Endothelial cell of umbilical vein (primary cell): Measurements from ENCODE around the gene CATSPER4.

ENCODE experiments used
- CTCF ChIP-seq, 2 donors: IDR thresholded peaks; 1 replicate in 1 of 2; 2 replicates in 1 of 2; pipeline ENCODE4 v1.5.1; 2011; ENCODE audit warnings: low read length in 2 of 2, mild to moderate bottlenecking in 2 of 2, moderate library complexity in 2 of 2, control low read depth in 1 of 2, inconsistent platforms in 1 of 2, low read depth in 1 of 2; ENCODE audit not compliant: insufficient read depth in 1 of 2; ENCODE audit errors: extremely low read depth in 1 of 2
- EZH2 ChIP-seq: IDR thresholded peaks from 2 replicates; pipeline ENCODE4 v1.6.1; 2012; ENCODE audit warnings: borderline replicate concordance, low read depth, mild to moderate bottlenecking, moderate library complexity, low read length, inconsistent platforms; ENCODE audit not compliant: severe bottlenecking
- FOS ChIP-seq: IDR thresholded peaks from 2 replicates; pipeline ENCODE4 v1.6.1; 2011; ENCODE audit warnings: mild to moderate bottlenecking, low read length, moderate library complexity, borderline replicate concordance; ENCODE audit not compliant: insufficient read depth
- GATA2 ChIP-seq: IDR thresholded peaks from 2 replicates; pipeline ENCODE4 v1.7.0; 2011; ENCODE audit warnings: low read depth, mild to moderate bottlenecking, moderate library complexity, mixed read lengths, low read length; ENCODE audit not compliant: insufficient read length, insufficient read depth
- JUN ChIP-seq: IDR thresholded peaks from 2 replicates; pipeline ENCODE4 v1.6.1; 2011; ENCODE audit warnings: borderline replicate concordance, low read depth; ENCODE audit not compliant: insufficient read length, insufficient read depth
- MAX ChIP-seq: IDR thresholded peaks from 2 replicates; pipeline ENCODE4 v1.6.1; 2011; ENCODE audit not compliant: insufficient read depth, insufficient read length
- MYC ChIP-seq: IDR thresholded peaks from one replicate; pipeline ENCODE4 v1.6.1; 2011; ENCODE audit warnings: mild to moderate bottlenecking, low read depth, low read length
- POLR2A ChIP-seq: IDR thresholded peaks from 2 replicates; pipeline ENCODE4 v1.6.1; 2012; ENCODE audit warnings: low read depth, mild to moderate bottlenecking, control low read depth, low read length
- POLR2AphosphoS5 ChIP-seq: IDR thresholded peaks from 2 replicates; pipeline ENCODE4 v1.6.1; 2012; ENCODE audit warnings: low read depth, mild to moderate bottlenecking, control low read depth, low read length, moderate library complexity; ENCODE audit not compliant: insufficient read depth

GRCh38 chr1:26169669-26170471 is 20.5 kb upstream of the CATSPER4 start, which contains the start of gene ZNF593:
- TF ChIP-seq MAX = peak; percentile 76
- TF ChIP-seq JUN = peak; percentile 82
- peak; percentile 92 for TF ChIP-seq POLR2AphosphoS5
- TF ChIP-seq EZH2 = no peak
- TF ChIP-seq CTCF (IDR thresholded peaks at IDR 0.05; ENCODE audit: extremely low read depth in 1 of 2, insufficient read depth in 1 of 2, low read depth in 1 of 2, low read length in 2 of 2) = peak; percentile 92 to 99
- TF ChIP-seq POLR2A = peak; percentile 88
- peak; percentile 89 for TF ChIP-seq MYC
- peak; percentile 27 for TF ChIP-seq FOS
- TF ChIP-seq GATA2 = no peak
